CD4-positive, alpha-beta T cell treated with Interferon alpha-2 for 1 hour (primary cell): Measurements from ENCODE around the gene ZNF385C.
"Not testable (repeated sequence)": the region's sequence is repeated elsewhere in the genome, so short reads cannot be mapped to it uniquely, and the experiment has no call there.

Experiments used
- DNase-seq, 2 donors: peaks; one replicate each; pipeline ENCODE4 v3.0.0-alpha.2; 2020 to 2022

The ZNF385C gene

GRCh38 chr17:42016941-42017865 is 81.1 kb downstream of the ZNF385C start, which contains the start of gene DNAJC7:
DNAJC7 (minus strand) TSS chr17:42017439; CDS start chr17:42017416, 23 bp downstream.
- peak; percentile 92 to 93 for DNase-seq

GRCh38 chr17:42016411-42016831 is 81.9 kb downstream of the ZNF385C start:
- peak; percentile 15 to 42 for DNase-seq

DNA sequence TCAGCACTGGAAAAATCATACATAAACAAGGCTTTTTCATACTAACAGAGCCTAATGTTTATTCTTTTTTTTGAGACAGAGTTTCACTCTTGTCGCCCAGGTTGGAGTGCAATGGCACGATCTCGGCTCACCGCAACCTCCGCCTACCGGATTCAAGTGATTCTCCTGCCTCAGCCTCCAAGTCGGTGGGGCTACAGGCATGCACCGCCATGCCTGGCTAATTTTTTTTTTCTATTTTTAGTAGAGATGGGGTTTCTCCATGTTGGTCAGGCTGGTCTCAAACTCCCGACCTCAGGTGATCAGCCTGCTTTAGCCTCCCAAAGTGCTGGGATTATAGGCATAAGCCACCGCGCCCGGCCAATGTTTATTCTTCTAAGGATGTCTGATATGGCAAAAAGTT is 84.5 kb downstream of the ZNF385C start:
- DNase-seq, result not testable (repeated sequence)

- DNase-seq, result not testable (repeated sequence)
Measured at GRCh38 chr17:42012363-42012762, 85.9 kb downstream of the ZNF385C start.

GRCh38 chr17:42010898-42011516 is 87.3 kb downstream of the ZNF385C start:
- peak; percentile 18 to 29 for DNase-seq

- DNase-seq, result peak in 1 of 2 donors; percentile 41
Measured at GRCh38 chr17:42010266-42010680, 88.0 kb downstream of the ZNF385C start.

DNA sequence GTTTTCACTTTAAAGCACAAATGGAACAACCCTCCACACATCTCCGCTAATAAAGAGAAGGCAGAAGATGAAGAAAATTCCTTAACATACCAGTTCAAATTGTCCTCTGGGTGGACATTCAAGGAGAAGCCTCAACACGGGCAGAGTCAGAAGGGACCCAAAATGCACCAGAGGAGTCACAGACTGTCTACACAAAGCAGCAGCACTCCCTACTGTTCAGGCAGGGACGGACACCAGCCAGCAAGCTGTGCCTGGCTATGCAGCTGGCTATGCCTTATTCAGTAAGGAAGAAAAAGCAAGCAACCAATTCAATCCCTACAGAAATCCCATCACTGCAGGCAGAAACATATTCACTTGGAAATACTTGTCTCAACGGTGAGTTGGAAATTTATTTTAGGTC is 89.1 kb downstream of the ZNF385C start:
- no peak for DNase-seq

DNA sequence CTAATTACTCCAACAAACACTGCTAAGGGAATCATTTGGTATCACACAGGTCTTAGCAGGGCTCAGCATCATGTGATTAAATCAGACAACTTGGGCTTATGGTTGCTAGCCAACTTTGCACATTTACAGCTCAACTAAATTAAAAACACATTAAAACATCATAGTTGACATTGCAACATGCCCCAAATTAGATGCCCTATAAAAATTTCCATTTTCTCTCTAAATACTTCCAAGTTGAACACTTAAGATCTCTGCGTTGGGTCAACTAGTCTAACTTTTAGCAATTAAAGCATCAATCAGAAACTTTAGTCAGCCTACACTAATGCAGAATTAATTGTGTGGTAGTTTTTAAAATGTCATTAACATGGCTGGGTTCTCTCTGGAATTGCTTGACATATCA is 93.1 kb downstream of the ZNF385C start:
- no peak for DNase-seq

DNA sequence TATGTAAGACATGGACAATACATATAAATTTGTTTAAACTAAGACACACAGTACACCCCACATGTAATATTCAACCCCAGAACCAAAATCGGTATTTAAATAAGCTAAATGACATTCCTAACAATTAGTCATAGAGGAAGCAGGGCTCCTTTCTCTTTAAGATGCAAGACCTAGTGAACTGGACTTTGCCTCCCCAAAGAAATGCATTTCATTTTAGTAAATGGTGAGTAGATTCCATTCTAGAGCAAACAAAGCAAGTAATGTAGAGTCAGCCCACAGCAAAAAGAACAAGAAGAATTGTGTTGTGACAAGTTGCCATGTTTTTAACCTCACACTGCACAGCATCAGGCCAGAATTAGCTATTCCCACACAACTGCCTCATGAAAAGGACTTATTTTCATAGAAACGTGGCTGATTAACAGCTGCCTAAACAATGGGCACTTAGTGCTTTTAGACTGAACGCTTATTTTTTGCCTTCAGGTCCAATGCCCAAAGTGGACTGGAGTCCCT is 95.4 kb downstream of the ZNF385C start:
- DNase-seq, result no peak

- no peak for DNase-seq
Measured at GRCh38 chr17:42002175-42002791, 96.0 kb downstream of the ZNF385C start.

GRCh38 chr17:42001729-42002128 is 96.5 kb downstream of the ZNF385C start:
- no peak for DNase-seq

DNA sequence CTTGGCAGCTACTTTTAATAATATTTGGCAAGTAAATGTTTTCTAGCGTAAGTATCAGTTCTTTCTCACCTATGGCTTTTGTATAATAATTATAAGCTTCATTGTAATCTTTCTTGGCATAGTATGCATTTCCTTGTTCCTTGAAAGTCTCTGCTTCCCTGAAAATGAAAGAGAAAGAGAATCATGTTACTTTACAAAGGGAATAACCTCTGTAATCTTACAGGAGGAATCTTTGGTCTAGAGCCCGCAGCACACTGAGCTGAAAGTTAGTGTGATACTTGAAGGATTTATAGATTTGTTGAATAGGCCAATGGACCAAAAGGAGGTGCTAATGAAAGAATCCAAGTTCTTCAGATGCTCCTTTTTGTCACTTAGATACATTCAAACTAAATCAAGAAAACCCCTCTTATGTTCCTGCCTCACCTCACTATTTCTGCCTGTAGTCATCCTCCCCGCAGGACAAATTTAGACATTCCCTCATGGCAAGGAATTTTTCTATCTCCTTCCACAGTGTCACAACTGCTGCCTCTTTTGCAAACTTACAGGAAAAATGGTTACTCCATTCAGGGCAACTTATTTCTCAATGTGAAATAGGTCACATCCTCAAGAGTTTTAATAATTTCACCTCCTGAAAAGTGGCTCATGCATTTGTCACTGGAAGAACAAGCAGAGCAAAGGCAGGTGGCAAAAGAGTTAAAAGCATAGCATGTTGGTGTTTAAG is 97.7 kb downstream of the ZNF385C start:
- no peak for DNase-seq

DNA sequence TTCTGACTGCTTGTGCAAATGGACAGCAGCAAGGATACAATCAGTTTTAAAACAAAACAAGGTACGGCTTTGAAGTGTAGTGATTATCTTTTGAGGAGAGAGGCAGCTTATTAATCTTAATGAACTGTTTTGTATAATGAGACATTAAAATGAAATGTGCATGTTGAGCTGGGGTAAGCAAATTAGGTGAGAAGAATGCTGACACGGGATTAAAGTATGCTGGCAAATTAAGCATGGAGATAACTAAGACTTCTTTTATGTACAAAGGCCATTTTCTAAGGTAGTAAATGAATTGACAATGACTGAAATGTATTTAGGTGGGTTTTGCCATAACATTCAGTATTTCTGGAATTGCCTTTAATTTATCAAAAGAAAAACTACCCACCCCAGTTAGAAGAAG is 99.8 kb downstream of the ZNF385C start:
- no peak for DNase-seq

- no peak for DNase-seq
Measured at GRCh38 chr17:41996855-41997164, 101.5 kb downstream of the ZNF385C start.

- DNase-seq, result no peak
Measured at GRCh38 chr17:41992576-41992975, 105.7 kb downstream of the ZNF385C start.

GRCh38 chr17:41989702-41990419 is 108.4 kb downstream of the ZNF385C start:
- DNase-seq, result no peak

GRCh38 chr17:41988418-41988817 is 109.9 kb downstream of the ZNF385C start:
- DNase-seq, result no peak

GRCh38 chr17:41987642-41988041 is 110.6 kb downstream of the ZNF385C start:
- no peak for DNase-seq

DNA sequence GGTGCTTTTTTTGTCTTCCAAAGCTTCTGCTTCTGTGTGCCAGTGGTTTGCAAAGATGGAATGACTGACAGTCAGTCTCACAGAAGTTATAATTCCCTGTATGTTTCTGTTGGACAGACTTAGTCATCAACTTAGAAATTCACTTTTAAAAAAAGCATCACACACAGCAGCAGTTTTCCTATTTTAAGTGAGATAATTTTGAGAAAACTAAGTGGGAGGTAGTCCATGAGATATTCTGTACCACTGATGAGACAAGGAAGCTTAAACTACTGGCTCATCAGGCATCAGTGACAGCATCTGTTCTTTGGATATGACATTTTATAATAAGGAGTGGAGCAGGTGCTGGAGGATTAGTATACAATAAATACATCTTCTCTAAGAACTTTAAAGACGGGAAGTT is 111.6 kb downstream of the ZNF385C start:
- DNase-seq, result no peak

DNA sequence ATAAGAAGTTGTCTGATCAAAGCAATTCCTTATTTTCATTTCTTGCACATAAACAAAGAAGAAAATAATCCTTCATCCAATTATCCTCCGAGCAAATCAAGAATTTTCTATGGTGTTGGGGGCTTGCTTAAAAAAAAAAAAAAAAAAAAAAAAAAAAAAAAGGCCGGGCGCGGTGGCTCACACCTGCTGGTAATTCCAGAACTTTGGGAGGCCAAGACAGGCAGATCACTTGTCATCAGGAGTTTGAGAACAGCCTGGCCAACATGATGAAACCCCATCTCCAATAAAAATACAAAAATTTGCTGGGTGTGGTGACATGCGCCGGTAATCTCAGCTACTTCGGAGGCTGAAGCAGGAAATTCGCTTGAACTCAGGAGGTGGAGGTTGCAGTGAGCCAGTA is 112.4 kb downstream of the ZNF385C start:
- DNase-seq, result no peak

GRCh38 chr17:41984454-41984853 is 113.8 kb downstream of the ZNF385C start:
- no peak for DNase-seq
